Ectodermal cell (in vitro differentiated cells): ENCODE results near the gene FAT1.

Source experiments
- H3K27ac ChIP-seq: 2 replicates; pipeline ENCODE4 v1.7.0; 2013; ENCODE audit warnings: mild to moderate bottlenecking, low read depth, low read length; ENCODE audit not compliant: insufficient read depth, poor library complexity, severe bottlenecking
- H3K27me3 ChIP-seq: 2 replicates; pipeline ENCODE4 v1.7.0; 2013; ENCODE audit warnings: mild to moderate bottlenecking, low read length; ENCODE audit not compliant: insufficient read depth, control insufficient read depth, poor library complexity, severe bottlenecking
- H3K36me3 ChIP-seq: one replicate; pipeline ENCODE4 v1.7.0; 2013; ENCODE audit warnings: low read length; ENCODE audit not compliant: control insufficient read depth, insufficient read depth
- H3K4me1 ChIP-seq: one replicate; pipeline ENCODE4 v1.7.0; 2013; ENCODE audit warnings: low read length; ENCODE audit not compliant: control insufficient read depth, insufficient read depth
- H3K4me3 ChIP-seq: 2 replicates; pipeline ENCODE4 v1.7.0; 2013; ENCODE audit warnings: low read depth, low read length, control low read depth; ENCODE audit not compliant: insufficient read depth
- H3K9me3 ChIP-seq: 2 replicates; pipeline ENCODE4 v1.7.0; 2013; ENCODE audit warnings: mild to moderate bottlenecking, low read length, moderate library complexity; ENCODE audit not compliant: control insufficient read depth
- WGBS, 2 experiments: methylation state at CpG; one replicate each; pipeline ENCODE4 v1.1.7; 2013; ENCODE audit warnings: missing lambda C conversion rate in 2 of 2; 5-methylcytosine and 5-hydroxymethylcytosine counted together

The FAT1 gene

DNA sequence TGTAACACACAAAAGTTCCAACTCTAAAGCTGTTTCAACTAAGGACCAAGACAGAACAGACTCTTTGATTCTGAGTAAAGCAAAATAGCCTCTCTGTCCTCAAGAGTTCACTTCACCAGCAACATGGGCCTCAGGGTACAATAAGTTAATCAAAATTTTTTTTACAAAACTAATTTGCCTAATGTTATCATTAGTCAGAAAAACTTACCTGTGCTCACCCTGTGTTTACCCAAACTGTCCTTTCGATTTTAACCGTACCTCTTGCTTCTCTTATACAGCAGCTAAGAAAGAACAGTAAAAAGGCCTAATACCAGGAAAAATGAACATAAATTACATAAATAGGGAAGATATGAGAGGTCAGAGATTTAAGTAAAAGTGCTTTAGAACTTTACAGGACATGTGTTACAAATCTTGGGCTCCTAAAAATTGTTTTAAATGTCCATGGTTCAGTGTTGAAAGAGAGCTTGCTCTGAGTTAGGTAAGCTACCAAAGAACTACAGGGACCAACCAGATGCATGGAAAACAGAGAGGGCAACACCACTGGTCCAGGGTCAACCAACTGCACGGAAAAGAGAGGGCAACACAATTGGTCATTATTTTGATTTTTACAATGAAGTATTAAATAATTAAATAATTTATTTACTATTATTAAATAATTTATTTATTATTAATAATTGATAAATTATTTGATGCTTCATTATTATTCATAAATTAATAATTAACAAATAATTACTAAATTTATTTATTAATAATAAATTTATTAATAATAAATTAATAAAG lies 73.1 kb downstream of the FAT1 start:
- WGBS, 2 experiments = 94 to 97% methylated on average over 2 of the region's 3 CpGs
- H3K27ac ChIP-seq = no peak overlapping the region
- H3K27me3 ChIP-seq = no peaks in the 10 kb centered on the region
- no peak overlapping the region for H3K4me3 ChIP-seq
- H3K4me1 ChIP-seq = no peaks in the 10 kb centered on the region
- no peaks in the 10 kb centered on the region for H3K9me3 ChIP-seq
- peaks cover 12% of the 10 kb centered on the region for H3K36me3 ChIP-seq

DNA sequence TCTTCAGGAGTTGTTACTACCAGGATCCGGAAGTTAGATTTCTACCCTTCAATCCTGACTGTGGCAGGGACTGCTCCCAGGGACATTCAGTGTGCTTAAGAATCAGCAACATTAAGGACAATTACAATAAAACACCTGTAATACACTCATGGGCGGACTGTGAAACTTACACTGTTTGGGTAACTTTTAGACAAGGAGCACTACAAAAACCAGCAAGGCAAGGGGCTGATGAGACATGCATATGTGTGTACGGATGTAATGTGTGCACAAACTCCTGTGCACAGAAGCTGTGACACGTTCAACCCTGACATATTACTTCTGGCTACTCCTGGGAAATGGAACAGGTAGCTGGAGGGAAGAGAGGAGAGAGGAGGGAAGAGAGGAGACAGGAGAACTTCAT lies 75.8 kb downstream of the FAT1 start:
- WGBS, 2 experiments = 93 to 95% methylated on average over 4 of the region's 4 CpGs
- Histone ChIP-seq H3K4me3 (no peak overlapping the region), H3K4me1 (no peaks in the 10 kb centered on the region), H3K27me3 (no peaks in the 10 kb centered on the region), H3K27ac (no peak overlapping the region), H3K36me3 (peaks cover 12% of the 10 kb centered on the region), H3K9me3 (no peaks in the 10 kb centered on the region)

DNA sequence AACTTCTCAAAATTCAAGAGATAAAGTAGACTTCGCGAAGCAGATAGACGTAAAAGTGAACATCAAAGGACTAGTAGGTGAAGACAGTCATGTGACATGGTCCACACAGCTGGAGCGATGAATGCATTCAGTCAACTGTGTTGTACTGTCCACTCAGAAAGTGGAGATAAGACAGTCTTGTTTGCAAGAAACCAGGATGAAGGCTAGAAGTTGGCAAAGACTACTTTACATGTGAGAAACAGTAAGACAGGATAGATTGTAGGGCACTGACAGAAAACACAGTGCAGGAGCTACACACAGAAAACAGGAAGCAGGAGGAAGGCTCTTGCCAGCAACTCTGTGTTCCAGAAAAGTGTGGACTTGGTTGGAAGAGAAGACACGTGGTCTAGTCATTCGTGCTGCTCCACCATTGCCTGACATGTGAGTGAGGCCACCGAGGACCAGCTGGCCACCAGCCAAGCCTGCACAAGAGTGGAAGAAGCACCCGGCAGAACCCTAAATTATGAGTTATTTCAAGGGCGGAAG lies 78.9 kb downstream of the FAT1 start:
- no peak overlapping the region for H3K27ac ChIP-seq
- no peaks in the 10 kb centered on the region for H3K27me3 ChIP-seq
- peaks cover 8% of the 10 kb centered on the region for H3K36me3 ChIP-seq
- WGBS, 2 experiments = 90 to 91% methylated on average over 8 to 9 of the region's 9 CpGs
- no peaks in the 10 kb centered on the region for H3K4me1 ChIP-seq
- no peaks in the 10 kb centered on the region for H3K9me3 ChIP-seq
- no peak overlapping the region for H3K4me3 ChIP-seq

DNA sequence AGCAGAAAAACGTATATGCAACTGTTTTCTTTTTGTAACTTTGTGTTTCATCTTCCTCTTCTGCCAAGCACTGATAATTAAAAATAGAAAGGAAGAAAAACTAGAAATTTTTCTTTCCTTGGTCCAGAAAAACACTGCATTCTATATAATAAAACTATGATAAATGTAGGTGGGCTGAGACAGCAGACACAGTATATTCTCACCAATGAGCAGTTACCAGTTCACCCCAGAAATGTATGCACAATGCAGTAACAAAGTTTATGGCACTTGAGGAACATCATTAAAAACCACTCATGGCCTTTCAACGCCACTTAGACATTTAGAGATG lies 79.4 kb downstream of the FAT1 start:
- no peaks in the 10 kb centered on the region for H3K27me3 ChIP-seq
- H3K9me3 ChIP-seq = no peaks in the 10 kb centered on the region
- no peak overlapping the region for H3K27ac ChIP-seq
- WGBS, 2 experiments = 86 to 97% methylated on average over 1 to 2 of the region's 2 CpGs
- H3K36me3 ChIP-seq = peaks cover 5% of the 10 kb centered on the region
- no peak overlapping the region for H3K4me3 ChIP-seq
- H3K4me1 ChIP-seq = no peaks in the 10 kb centered on the region

DNA sequence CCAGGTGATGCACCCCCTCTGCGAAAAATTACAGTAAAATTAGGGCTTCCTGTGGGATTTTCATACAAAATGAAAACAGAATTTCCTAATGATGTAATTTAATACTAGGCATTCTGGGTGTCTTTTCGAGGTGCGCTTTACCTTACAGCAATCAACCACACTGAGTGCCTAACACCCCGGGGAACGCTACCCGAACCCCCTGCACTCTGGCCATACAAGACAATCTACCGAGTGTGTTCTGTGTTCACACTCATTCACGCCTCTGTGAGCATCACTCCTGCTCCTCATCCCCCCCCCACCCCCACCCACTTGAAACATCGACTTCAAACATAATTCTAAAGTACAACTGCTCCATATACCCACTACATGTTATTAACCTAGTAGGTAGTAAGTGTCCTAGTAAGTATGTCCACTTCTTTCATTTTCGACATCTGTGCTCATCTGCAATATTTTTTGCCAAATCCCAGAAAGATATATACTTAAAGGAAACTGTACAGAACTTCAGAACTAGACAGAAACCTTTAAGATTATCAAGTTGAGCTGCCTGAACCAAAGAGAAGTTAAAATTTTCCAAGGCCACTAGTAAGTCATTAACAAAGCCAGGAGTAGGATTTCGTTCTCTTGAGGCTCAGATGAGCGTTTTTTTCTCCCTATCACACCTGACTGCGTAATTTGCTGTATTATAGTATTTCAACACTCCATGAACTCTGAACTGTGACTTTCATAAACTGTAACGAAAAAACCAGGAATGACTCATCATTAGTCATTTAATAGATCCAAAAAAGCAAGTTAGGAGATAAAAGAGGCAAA lies 80.0 kb downstream of the FAT1 start:
- H3K27me3 ChIP-seq = no peaks in the 10 kb centered on the region
- H3K36me3 ChIP-seq = peaks cover 3% of the 10 kb centered on the region
- H3K9me3 ChIP-seq = no peaks in the 10 kb centered on the region
- H3K4me1 ChIP-seq = no peaks in the 10 kb centered on the region
- H3K27ac ChIP-seq = no peak overlapping the region
- H3K4me3 ChIP-seq = no peak overlapping the region
- WGBS, 2 experiments = 92 to 93% methylated on average over 13 of the region's 14 CpGs

DNA sequence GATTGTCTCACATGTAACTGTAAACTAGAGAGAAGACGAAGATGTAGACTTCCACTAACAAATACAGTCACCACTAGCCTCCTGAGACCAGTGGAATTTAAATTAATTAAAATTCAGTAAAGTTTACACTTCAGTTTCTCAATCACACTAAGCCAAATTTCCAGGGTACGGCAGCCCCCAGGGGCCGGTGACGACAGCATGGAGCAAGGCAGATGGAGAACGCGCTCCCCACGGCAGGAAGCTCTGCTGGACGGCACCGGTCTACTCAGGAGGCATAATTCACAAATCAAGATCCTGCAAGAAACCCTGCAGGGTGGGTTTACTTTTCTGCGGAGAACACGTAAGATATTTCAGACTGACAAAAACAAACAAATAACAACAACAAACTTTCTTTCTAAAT lies 80.7 kb downstream of the FAT1 start:
- Histone ChIP-seq H3K36me3 (no peaks in the 10 kb centered on the region), H3K27ac (no peak overlapping the region), H3K4me1 (no peaks in the 10 kb centered on the region), H3K9me3 (no peaks in the 10 kb centered on the region), H3K27me3 (no peaks in the 10 kb centered on the region), H3K4me3 (no peak overlapping the region)
- WGBS, 2 experiments = 78 to 79% methylated on average over 10 to 11 of the region's 11 CpGs

DNA sequence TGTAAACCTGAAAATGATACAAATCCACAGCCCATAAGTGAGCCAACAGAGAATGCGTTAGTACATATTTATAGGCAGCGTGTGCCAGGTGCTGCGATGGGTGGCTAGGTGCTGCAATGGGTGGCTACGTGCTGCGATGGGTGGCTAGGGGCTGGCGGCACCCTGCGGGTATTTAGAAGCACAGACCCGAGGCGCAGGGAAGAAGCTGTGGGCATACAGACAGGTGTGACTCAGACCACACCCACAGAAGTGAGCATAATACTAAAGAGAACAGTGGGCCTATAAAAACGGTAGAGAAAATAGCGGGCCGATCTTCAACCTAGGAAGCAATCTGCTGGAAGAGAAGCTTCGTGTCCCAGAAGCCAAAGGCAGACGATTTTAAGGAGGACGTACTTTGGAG lies 81.1 kb downstream of the FAT1 start:
- Histone ChIP-seq H3K4me3 (no peak overlapping the region), H3K4me1 (no peaks in the 10 kb centered on the region), H3K27me3 (no peaks in the 10 kb centered on the region), H3K36me3 (no peaks in the 10 kb centered on the region), H3K27ac (no peak overlapping the region), H3K9me3 (no peaks in the 10 kb centered on the region)
- WGBS, 2 experiments = 93 to 94% methylated on average over 15 of the region's 15 CpGs

DNA sequence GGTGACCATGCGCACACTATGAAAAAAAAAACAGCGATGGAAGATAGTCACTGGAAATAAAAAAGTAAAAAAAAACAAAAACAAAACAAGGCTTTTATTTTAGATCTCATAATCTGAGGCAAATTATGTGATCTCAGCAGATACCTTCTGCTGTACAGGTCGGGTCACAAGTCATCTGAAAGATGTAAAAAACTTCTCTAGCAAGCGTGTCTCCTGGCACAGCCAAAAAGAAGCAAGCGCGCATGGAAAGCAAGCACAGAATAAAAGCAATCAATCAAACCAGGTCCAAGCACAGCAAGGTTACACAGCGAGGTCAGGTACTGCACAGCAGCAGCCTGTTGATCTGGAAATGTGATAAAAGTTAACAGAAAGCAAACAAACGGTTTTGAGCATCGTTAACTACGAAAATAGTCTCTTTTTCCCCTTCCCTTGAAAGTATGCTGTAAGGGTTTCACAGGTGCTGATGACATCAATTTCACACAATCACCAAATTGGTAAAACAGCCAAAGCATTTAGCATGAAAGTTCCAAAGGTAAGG lies 89.0 kb downstream of the FAT1 start:
- 83 to 88% methylated on average over 10 of the region's 10 CpGs for WGBS, 2 experiments

DNA sequence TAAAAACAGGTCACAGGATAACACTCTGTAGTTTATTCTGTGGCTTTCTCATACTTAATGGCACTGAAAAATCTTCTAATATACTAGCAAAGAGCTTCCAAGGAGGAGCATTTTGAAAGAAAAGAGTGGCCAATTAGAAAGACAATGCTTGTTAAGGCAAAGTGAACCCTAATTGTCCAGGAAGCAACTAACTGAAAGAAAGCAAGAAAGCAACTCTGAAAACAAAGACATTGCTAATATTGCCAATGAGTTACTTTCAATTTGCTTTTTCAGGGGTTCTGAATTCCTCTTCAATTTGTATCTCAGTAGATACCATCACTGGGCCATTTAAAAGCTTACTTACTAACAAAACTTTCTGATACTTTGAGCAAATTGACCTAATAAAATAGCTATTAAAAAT lies 89.8 kb downstream of the FAT1 start:
- Histone ChIP-seq H3K36me3 (peaks cover 46% of the 10 kb centered on the region), H3K4me3 (no peak overlapping the region), H3K27ac (no peak overlapping the region), H3K9me3 (no peaks in the 10 kb centered on the region), H3K27me3 (no peaks in the 10 kb centered on the region), H3K4me1 (no peaks in the 10 kb centered on the region)

More for the DNA sequence above, 89.0 kb downstream of the FAT1 start:
- no peaks in the 10 kb centered on the region for H3K9me3 ChIP-seq
- no peaks in the 10 kb centered on the region for H3K27me3 ChIP-seq
- H3K4me1 ChIP-seq = no peaks in the 10 kb centered on the region
- no peak overlapping the region for H3K4me3 ChIP-seq
- peaks cover 43% of the 10 kb centered on the region for H3K36me3 ChIP-seq
- H3K27ac ChIP-seq = no peak overlapping the region

DNA sequence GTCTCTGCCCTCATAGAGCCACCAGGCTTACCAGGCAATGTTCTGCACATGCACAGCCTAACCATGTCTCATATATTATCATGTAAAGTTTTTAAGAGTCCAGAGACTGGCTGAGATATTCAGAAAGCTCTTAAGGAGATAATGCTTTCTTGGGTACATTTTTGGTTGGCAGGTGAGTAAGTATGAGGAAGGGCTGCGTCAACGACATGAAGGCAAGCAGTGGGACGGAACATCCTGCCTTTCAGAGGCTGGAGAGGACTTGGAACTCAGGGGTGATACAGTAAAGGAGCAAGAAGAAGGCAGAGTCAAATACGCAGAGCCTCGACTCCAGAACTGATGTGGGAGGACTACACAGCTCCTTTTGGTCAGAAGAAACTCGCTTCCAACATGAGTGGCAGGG lies 93.5 kb downstream of the FAT1 start:
- WGBS, 2 experiments = 95 to 96% methylated on average over 6 of the region's 6 CpGs
- Histone ChIP-seq H3K36me3 (peaks cover 42% of the 10 kb centered on the region), H3K27me3 (no peaks in the 10 kb centered on the region), H3K4me3 (no peak overlapping the region), H3K9me3 (no peaks in the 10 kb centered on the region), H3K27ac (no peak overlapping the region), H3K4me1 (peaks cover 1% of the 10 kb centered on the region)
